HepG2 (cell line): Measurements from ENCODE around the gene MEIOB. TPM values are rescaled to one million over a fixed set of nuclear protein-coding genes. Genes with fewer than 3 reads are reported as not detected.
"Not testable (repeated sequence)": the region's sequence is repeated elsewhere in the genome, so short reads cannot be mapped to it uniquely, and the experiment has no call there.

Experiments used
- ATAC-seq: fragments of 200-7000 bp; cut with Tn5 transposase; 3 replicates; pipeline ENCODE4 v1.9.1; 2020; ENCODE audit warnings: mild to moderate bottlenecking, moderate library complexity
- BruUV-seq: library from RNA; stranded (reverse); fragments of 400-500 nt; replicated peaks from 2 replicates; lab custom pipeline; 2021; lab: Mats Ljungman, UMichigan
- CTCF ChIA-PET: fragments of 300-600 bp; formaldehyde crosslinking; extraction: SDS; loops from one replicate; lab custom pipeline; 2021; ENCODE audit warnings: low total read pairs, inconsistent platforms, low intra/inter-chr PET ratio; lab: Yijun Ruan, JAX
- POLR2A ChIA-PET: fragments of 350-600 bp; sonication (Branson Sonifier 250); formaldehyde crosslinking; loops from one replicate; lab custom pipeline; 2020; ENCODE audit warnings: antibody characterized with exemption, inconsistent platforms; lab: Yijun Ruan, JAX
- DNase-seq: peaks from one replicate; pipeline ENCODE4 v3.0.0-alpha.2; 2015; ENCODE audit warnings: low spot score
- FAIRE-seq: peaks from 3 replicates; lab custom pipeline; 2011; peaks lifted over from hg19 to GRCh38; lab: Jason Lieb, UNC
- H2AFZ ChIP-seq: one replicate; pipeline ENCODE4 v1.6.1; 2011; ENCODE audit warnings: low read length, inconsistent platforms
- H3K27ac ChIP-seq: fragments of 300-600 bp; 3 replicates; pipeline ENCODE4 v1.8.0; 2011; ENCODE audit warnings: mixed run types, mild to moderate bottlenecking, mixed read lengths, low read length, inconsistent platforms; ENCODE audit not compliant: insufficient read depth; ENCODE audit errors: extremely low read length
- H3K27me3 ChIP-seq, 2 experiments: fragments of 200-600 bp in 1 of 2; 2 replicates in 1 of 2; 3 replicates in 1 of 2; pipeline versions ENCODE4 v1.6.0 to v1.8.0; 2011; ENCODE audit warnings: low read length in 2 of 2, mild to moderate bottlenecking in 2 of 2, moderate library complexity in 2 of 2, inconsistent platforms in 1 of 2; ENCODE audit not compliant: insufficient read depth in 2 of 2, control insufficient read depth in 1 of 2
- H3K36me3 ChIP-seq, 2 experiments: fragments of 200-600 bp in 1 of 2; replicated peaks in 1 of 2; 2 replicates in 1 of 2; 3 replicates in 1 of 2; pipeline versions ENCODE4 v1.5.1 to v1.8.0; 2011; ENCODE audit warnings: low read length in 2 of 2, inconsistent platforms in 1 of 2; ENCODE audit not compliant: insufficient read depth in 2 of 2, control insufficient read depth in 1 of 2
- H3K4me1 ChIP-seq: 2 replicates; pipeline ENCODE4 v1.5.1; 2012; ENCODE audit warnings: low read length, inconsistent platforms; ENCODE audit not compliant: insufficient read depth
- H3K4me2 ChIP-seq: 2 replicates; pipeline ENCODE4 v1.6.0; 2011; ENCODE audit warnings: low read depth, low read length, inconsistent platforms
- H3K4me3 ChIP-seq, 3 experiments: fragments of 200-600 bp in 1 of 3; sonication (generic), shearing (Covaris generic) in 1 of 3; replicated peaks in 1 of 3; 2 replicates each; pipeline ENCODE4 v1.5.1; 2011 to 2016; ENCODE audit warnings: low read length in 3 of 3, inconsistent platforms in 2 of 3, low read depth in 2 of 3, mild to moderate bottlenecking in 2 of 3, control low read depth in 1 of 3, mixed read lengths in 1 of 3; ENCODE audit not compliant: insufficient read depth in 1 of 3
- H3K79me2 ChIP-seq: one replicate; pipeline ENCODE4 v1.6.1; 2011; ENCODE audit warnings: low read length, inconsistent platforms; ENCODE audit not compliant: insufficient read depth
- H3K9ac ChIP-seq: 2 replicates; pipeline ENCODE4 v1.6.0; 2011; ENCODE audit warnings: mild to moderate bottlenecking, low read depth, low read length, inconsistent platforms; ENCODE audit not compliant: insufficient read depth
- H3K9me3 ChIP-seq: 2 replicates; pipeline ENCODE4 v1.5.1; 2012; ENCODE audit warnings: mild to moderate bottlenecking, low read length
- H4K20me1 ChIP-seq: 2 replicates; pipeline ENCODE4 v1.6.0; 2011; ENCODE audit warnings: inconsistent platforms, mild to moderate bottlenecking, low read length, moderate library complexity; ENCODE audit not compliant: insufficient read depth
- JUND ChIP-seq: sonication (generic); formaldehyde crosslinking; IDR thresholded peaks from 2 replicates; pipeline ENCODE4 v1.8.0; 2022; ENCODE audit warnings: mild to moderate bottlenecking, missing genetic modification reagents
- ZNF121 ChIP-seq: sonication (generic); formaldehyde crosslinking; IDR thresholded peaks from 2 replicates; pipeline ENCODE4 v1.5.0; 2020; ENCODE audit warnings: mild to moderate bottlenecking, missing genetic modification reagents
- ZNF20 ChIP-seq: sonication (generic); formaldehyde crosslinking; IDR thresholded peaks from 2 replicates; pipeline ENCODE4 v1.4.0; 2020; ENCODE audit warnings: mild to moderate bottlenecking, moderate library complexity, missing genetic modification reagents
- ZNF296 ChIP-seq: sonication (generic); formaldehyde crosslinking; conservative IDR thresholded peaks from 2 replicates; pipeline ENCODE4 v1.5.0; 2020; ENCODE audit warnings: mild to moderate bottlenecking, missing genetic modification reagents
- ZNF597 ChIP-seq: sonication (generic); formaldehyde crosslinking; IDR thresholded peaks from 2 replicates; pipeline ENCODE4 v1.5.0; 2020; ENCODE audit warnings: missing genetic modification reagents
- WGBS: methylation state at CpG from one replicate; pipeline ENCODE4 v1.1.6; 2017; ENCODE audit warnings: low lambda C conversion rate; 5-methylcytosine and 5-hydroxymethylcytosine counted together
- in situ Hi-C: cut with HindIII; loops from 2 replicates; pipeline ENCODE4 v1.10.0; 2017; ENCODE audit warnings: low pct_unique_long_range_greater_than_20kb; ENCODE audit not compliant: extremely low pct_ligation_motif_present
- intact Hi-C: fragments of 100-400 bp; cut with micrococcal nuclease; formaldehyde crosslinking; loops from one replicate; pipeline ENCODE4 v1.10.0; 2022; ENCODE audit not compliant: unreplicated experiment
- polyA plus RNA-seq, 8 experiments: library from polyadenylated mRNA; depleted of rRNA in 3 of 8; stranded (reverse) in 7 of 8; unstranded in 1 of 8; fragments of >200 nt; fragmentation: Illumina TruSeq in 4 of 8; extraction: Trizol in 4 of 8; gene quantifications; 2 replicates each; pipeline versions ENCODE4 v1.2.1 to v1.2.3, GENCODE V29; 2011 to 2016; ENCODE audit warnings: low read depth in 4 of 8, missing spikeins in 1 of 8, mixed read lengths in 1 of 8; ENCODE audit not compliant: insufficient read depth in 1 of 8
- total RNA-seq, 5 experiments: library from RNA; depleted of rRNA; stranded (reverse); fragments of >200 nt; fragmentation: Illumina TruSeq; extraction: Trizol; gene quantifications; 2 replicates each; pipeline ENCODE4 v1.2.3, GENCODE V29; 2016; ENCODE audit warnings: low read depth in 1 of 5

Gene MEIOB
- total and polyA plus RNA-seq, 2 of the 13 experiments (the other 11 are each of a cell fraction or from before 2014, with no cell fraction given): 0.17 TPM; not detected in 1

- TF ChIP-seq ZNF20 (CRISPR knock-in tag) (no peak), JUND (CRISPR knock-in tag) (no peak)
Measured at GRCh38 chr16:1899641-1900451, 27.9 kb upstream of the MEIOB start (continued).

GRCh38 chr16:1897692-1898091, 25.7 kb upstream of the MEIOB start:
- H3K9ac ChIP-seq, POLR2A ChIA-PET, FAIRE-seq, H3K9me3 ChIP-seq, in situ Hi-C loops, ATAC-seq, intact Hi-C loops, H3K36me3 ChIP-seq, H4K20me1 ChIP-seq, H3K27ac ChIP-seq, DNase-seq, CTCF ChIA-PET, H3K4me2 ChIP-seq, H3K79me2 ChIP-seq, H3K4me3 ChIP-seq, BruUV-seq, H2AFZ ChIP-seq: not testable (repeated sequence)
- Histone ChIP-seq H3K4me1 (peaks cover 12% of the 10 kb centered on the region), H3K27me3 (peaks cover 2 to 45% of the 10 kb centered on the region in 2 experiments; a peak in 4 of 5 replicates)
- peak; percentile 49 for TF ChIP-seq ZNF121 (CRISPR knock-in tag)
- 46% methylated on average over 2 of the region's 2 CpGs for WGBS

GRCh38 chr16:1895949-1896675, 24.1 kb upstream of the MEIOB start:
- no TSS peak for BruUV-seq
- H3K4me1 ChIP-seq: peaks cover 12% of the 10 kb centered on the region
- no peaks in the 10 kb centered on the region for H4K20me1 ChIP-seq
- no peaks in the 10 kb centered on the region for H3K79me2 ChIP-seq
- FAIRE-seq (no peak), ATAC-seq (no peak; the same call in 1 of the 3 replicates), DNase-seq (no peak)
- H3K27me3 ChIP-seq: peaks cover 2 to 45% of the 10 kb centered on the region in 2 experiments; a peak in 4 of 5 replicates
- H3K9me3 ChIP-seq: no peaks in the 10 kb centered on the region
- POLR2A ChIA-PET: no interaction called here
- 60% methylated on average over 16 of the region's 27 CpGs for WGBS
- H2AFZ ChIP-seq: no peak overlapping the region
- H3K27ac ChIP-seq: no peak overlapping the region
- no peak overlapping the region for H3K9ac ChIP-seq
- H3K36me3 ChIP-seq: no peaks in the 10 kb centered on the region
- CTCF ChIA-PET: no interaction called here
- in situ Hi-C loops: no loop called here
- intact Hi-C loops: no loop called here
- no peak overlapping the region for H3K4me2 ChIP-seq
- H3K4me3 ChIP-seq: no peak overlapping the region
- TF ChIP-seq ZNF296 (CRISPR knock-in tag) (no peak), ZNF597 (CRISPR knock-in tag) (no peak)
